GM18858 (cell line): ENCODE measurements around the gene METTL16.
"Not testable (repeated sequence)": the region's sequence is repeated elsewhere in the genome, so short reads cannot be mapped to it uniquely, and the experiment has no call there.

ENCODE experiments used
- ATAC-seq: cut with Tn5 transposase; IDR thresholded peaks from one replicate; pipeline ENCODE4 v1.9.1; 2021; ENCODE audit not compliant: unreplicated experiment

METTL16 gene

DNA sequence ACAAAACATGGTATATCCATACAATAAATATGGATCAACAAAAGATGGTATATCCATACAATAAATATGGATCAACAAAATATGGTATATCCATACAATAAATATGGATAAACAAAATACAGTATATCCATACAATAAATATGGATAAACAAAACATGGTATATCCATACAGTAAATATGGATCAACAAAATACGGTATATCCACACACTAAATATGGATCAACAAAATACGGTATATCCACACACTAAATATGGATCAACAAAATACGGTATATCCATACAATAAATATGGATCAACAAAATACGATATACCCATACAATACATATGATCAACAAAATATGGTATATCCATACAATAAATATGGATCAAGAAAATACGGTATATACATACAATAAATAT, 8.1 kb downstream of the METTL16 start:
- ATAC-seq = no peak

- ATAC-seq = no peak
These were observed 8.7 kb downstream of the METTL16 start for GRCh38 chr17:2502871-2503580.

- ATAC-seq = no peak
These were observed 11.2 kb downstream of the METTL16 start for GRCh38 chr17:2500446-2500845.

DNA sequence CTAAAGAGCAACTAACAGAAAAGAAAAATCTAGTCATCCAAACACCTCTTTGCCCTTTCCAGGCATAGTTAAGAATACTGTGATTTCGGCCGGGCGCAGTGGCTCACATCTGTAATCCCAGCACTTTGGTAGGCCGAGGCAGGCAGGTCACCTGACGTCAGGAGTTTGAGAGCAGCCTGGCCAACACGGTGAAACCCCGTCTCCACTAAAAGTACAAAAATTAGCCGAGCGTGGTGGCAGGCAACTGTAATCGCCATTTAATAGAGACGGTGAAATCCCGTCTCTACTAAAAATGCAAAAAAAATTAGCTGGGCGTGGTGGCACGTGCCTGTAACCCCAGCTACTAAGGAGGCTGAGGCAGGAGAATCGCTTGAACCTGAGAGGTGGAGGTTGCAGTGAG, 22.4 kb downstream of the METTL16 start:
- not testable (repeated sequence) for ATAC-seq

GRCh38 chr17:2487306-2487705, 24.4 kb downstream of the METTL16 start:
- no peak for ATAC-seq

DNA sequence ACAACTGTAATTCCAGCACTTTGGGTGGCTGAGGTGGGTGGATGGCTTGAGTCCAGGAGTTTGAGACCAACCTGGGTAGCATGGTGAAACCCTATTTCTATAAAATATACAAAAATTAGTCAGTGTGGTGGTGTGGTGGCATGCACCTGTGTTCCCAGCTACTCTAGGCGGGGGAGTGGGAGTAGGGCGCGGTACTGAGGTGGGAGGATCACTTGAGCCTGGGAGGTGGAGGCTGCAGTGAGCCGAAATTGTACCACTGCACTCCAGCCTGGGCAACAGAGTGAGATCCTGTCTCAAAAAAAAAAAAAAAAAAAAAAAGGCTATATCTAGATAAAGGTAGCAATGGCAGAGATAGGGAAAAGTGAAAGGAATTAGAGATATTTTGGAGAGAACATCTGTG, 25.0 kb downstream of the METTL16 start:
- not testable (repeated sequence) for ATAC-seq

- ATAC-seq = no peak
These were observed 25.7 kb downstream of the METTL16 start for GRCh38 chr17:2485970-2486369.

GRCh38 chr17:2485543-2485942, 26.1 kb downstream of the METTL16 start:
- ATAC-seq = no peak

GRCh38 chr17:2484876-2485275, 26.8 kb downstream of the METTL16 start:
- ATAC-seq = no peak

DNA sequence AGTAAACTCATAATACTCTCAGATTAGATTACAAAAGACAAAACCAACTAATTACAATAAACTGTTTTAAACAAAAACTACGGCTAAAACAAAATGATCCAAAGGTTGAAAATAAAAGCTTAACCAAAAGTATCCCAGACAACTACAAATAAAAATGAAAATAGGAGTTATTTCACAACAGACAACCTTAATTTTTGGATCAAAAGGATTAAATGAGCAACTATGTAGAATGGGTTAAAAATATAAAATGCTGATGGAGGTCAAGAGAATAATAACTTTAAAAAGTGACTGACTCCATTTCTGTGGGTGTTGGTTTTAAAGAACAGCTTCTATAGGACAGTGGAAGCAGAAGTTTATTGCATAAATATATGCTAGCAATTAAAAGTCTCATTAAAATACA, 28.6 kb downstream of the METTL16 start:
- no peak for ATAC-seq

- ATAC-seq = no peak
These were observed 29.5 kb downstream of the METTL16 start for GRCh38 chr17:2482218-2482617.

DNA sequence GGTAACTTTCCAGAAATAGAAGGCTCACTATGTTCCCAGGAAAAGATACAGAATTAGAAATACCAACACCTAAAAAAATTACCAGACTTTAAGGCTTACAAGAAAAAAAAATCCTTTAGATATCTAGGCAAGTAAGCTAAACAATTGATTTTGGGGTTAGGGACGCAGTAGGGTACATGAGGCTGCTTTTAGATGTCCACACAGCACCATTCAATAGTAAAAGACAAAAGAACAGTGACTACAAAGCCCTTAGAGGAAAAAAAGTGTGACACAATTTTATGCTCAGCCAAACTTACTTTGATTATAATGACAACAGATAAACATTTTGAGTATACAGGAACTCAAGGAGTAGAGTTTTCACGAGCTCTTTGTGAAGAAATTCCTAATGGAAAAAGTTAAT, 29.9 kb downstream of the METTL16 start:
- ATAC-seq = no peak

- ATAC-seq = no peak
These were observed 33.2 kb downstream of the METTL16 start for GRCh38 chr17:2478458-2478857.

- no peak for ATAC-seq
These were observed 36.6 kb downstream of the METTL16 start for GRCh38 chr17:2475056-2475455.

DNA sequence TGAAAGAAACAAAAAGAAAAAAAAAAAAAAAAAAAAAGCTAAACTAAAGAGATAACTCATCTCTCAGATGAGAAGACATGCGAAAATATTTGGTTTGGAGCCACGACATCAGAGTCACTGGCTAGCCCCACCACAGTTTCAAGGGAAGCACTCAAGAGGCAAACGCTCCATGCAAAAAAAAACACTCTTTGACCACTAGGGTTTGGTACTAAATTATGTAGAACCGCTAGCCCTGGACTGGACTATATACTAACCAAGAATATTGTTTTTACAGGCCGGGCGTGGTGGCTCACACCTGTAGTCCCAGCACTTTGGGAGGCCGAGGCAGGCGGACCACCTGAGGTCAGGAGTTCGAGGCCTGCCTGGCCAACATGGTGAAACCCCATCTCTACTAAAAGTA, 37.3 kb downstream of the METTL16 start:
- ATAC-seq = no peak

GRCh38 chr17:2468270-2468669, 43.4 kb downstream of the METTL16 start:
- no peak for ATAC-seq

DNA sequence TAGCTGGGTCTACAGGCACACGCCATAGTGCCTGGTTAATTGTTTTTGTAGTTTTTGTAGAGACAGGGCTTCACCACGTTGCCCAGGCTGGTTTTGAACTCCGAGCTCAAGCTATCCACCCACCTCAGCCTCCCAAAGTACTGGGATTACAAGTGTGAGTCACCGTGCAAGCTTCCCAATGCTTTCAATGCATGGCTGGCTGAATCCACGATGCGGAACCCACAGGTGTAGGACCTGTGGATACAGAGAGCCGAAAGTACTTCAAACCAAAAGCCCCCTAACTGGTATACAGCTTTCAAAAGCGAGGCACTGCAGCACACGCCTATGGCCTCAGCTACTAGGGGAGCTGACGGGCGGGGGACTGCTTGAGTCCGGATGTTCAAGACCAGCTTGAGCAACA, 44.8 kb downstream of the METTL16 start:
- no peak for ATAC-seq

GRCh38 chr17:2462481-2462880, 49.2 kb downstream of the METTL16 start:
- ATAC-seq = no peak

GRCh38 chr17:2459917-2460271, 51.8 kb downstream of the METTL16 start:
- ATAC-seq = no peak

GRCh38 chr17:2457913-2458312, 53.8 kb downstream of the METTL16 start:
- ATAC-seq = no peak

- ATAC-seq = no peak
These were observed 55.2 kb downstream of the METTL16 start for GRCh38 chr17:2456475-2456874.

DNA sequence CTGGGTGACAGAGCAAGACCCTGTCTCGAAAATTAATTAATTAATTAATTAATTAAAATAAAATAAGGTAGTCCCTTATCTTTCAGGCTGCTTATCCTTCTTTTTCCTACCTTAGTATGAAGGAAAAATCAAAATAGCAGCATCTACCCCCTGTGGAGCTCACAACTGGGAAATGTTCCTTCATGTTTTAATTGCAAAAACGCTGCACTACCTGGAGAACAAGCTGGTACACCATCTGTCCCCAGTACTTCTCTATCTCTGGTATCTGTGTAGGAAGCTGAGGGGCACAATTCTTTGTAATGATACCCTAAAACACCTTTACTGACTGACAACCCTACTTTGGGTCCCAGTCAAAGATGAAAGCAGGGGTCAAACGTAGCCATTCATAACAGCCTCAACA, 55.7 kb downstream of the METTL16 start:
- no peak for ATAC-seq

DNA sequence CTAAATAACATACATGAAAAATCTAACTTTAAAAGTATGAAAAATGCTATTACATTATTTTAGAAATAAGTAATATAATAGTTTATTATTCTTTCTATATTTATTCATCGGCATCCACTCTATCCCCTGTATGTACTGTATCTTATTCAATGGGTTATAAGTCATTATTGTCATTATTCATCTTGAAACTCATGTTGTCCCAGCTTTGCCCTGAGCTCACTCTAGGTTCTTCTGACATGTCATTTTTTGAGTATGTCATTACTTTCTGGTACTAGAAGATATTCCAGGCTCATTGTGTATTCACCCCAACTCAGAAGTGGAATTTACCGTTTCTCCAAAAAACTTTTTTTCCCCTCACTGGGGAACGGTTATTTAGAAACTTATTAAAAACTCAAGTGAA, 57.8 kb downstream of the METTL16 start:
- no peak for ATAC-seq
